Upper lobe of left lung (tissue), 6 donors: ENCODE results near the gene MEGF6. TPM values are rescaled to one million over a fixed set of nuclear protein-coding genes. Genes with fewer than 3 reads are reported as not detected.
A peak's percentile ranks its signal among the peaks of the same experiment; 100 is the strongest.

Source experiments
- ATAC-seq, 2 donors: fragments of 200-7000 bp; cut with Tn5 transposase; one replicate each; pipeline ENCODE4 v1.9.1; 2022; ENCODE audit warnings: mild to moderate bottlenecking in 2 of 2, moderate library complexity in 2 of 2; ENCODE audit not compliant: low FRiP score in 2 of 2
- DNase-seq, 2 donors: peaks; one replicate each; pipeline ENCODE4 v3.0.0-alpha.2; 2019 to 2020
- H3K27ac ChIP-seq, 4 donors: fragments of 200-600 bp; sonication (generic); one replicate each; pipeline ENCODE4 v1.5.1; 2016 to 2019
- H3K27me3 ChIP-seq, 4 donors: fragments of 200-600 bp; sonication (generic); one replicate each; pipeline ENCODE4 v1.5.1; 2017 to 2019
- H3K36me3 ChIP-seq, 4 donors: fragments of 200-600 bp; sonication (generic); one replicate each; pipeline ENCODE4 v1.5.1; 2016 to 2019
- H3K4me1 ChIP-seq, 4 donors: fragments of 200-600 bp; sonication (generic); one replicate each; pipeline ENCODE4 v1.5.1; 2018 to 2019
- H3K4me3 ChIP-seq, 4 donors: fragments of 200-600 bp; sonication (generic); one replicate each; pipeline ENCODE4 v1.5.1; 2017 to 2019; ENCODE audit warnings: mild to moderate bottlenecking in 2 of 4, moderate library complexity in 1 of 4
- H3K9me3 ChIP-seq, 4 donors: fragments of 200-600 bp; sonication (generic); one replicate each; pipeline ENCODE4 v1.5.1; 2018 to 2019
- CTCF ChIP-seq, 6 experiments: fragments of 450-650 bp in 4 of 6; fragments of 200-600 bp in 2 of 6; sonication (generic) in 2 of 6; IDR thresholded peaks; one replicate each; pipeline ENCODE4 v1.5.1; 2016 to 2019; ENCODE audit warnings: antibody characterized with exemption in 6 of 6
- EP300 ChIP-seq, 4 donors: sonication (generic); formaldehyde crosslinking; IDR thresholded peaks; one replicate each; pipeline ENCODE4 v1.5.1; 2017; ENCODE audit warnings: antibody characterized with exemption in 4 of 4, control low read depth in 2 of 4
- POLR2A ChIP-seq, 4 donors: fragments of 450-650 bp; IDR thresholded peaks; one replicate each; pipeline ENCODE4 v1.5.1; 2016 to 2017; ENCODE audit warnings: antibody characterized with exemption in 4 of 4, mild to moderate bottlenecking in 2 of 4
- POLR2AphosphoS5 ChIP-seq, 2 donors: sonication (generic); formaldehyde crosslinking; IDR thresholded peaks; one replicate each; pipeline ENCODE4 v1.5.1; 2017; ENCODE audit warnings: antibody characterized with exemption in 2 of 2
- WGBS, 2 donors: methylation state at CpG; one replicate each; pipeline ENCODE4 v1.1.5; 2017 to 2018; 5-methylcytosine and 5-hydroxymethylcytosine counted together
- total RNA-seq, 6 donors: library from RNA; depleted of rRNA in 4 of 6; stranded (reverse); fragments of >200 nt in 4 of 6; gene quantifications; one replicate each; pipeline versions ENCODE4 v1.1.0 to v1.2.1, GENCODE V29; 2016 to 2021
- donor health status: DM: no; HTN: no; CAD: no; lungs with moderate emphysema.
- donor health status: DM: no; HTN: yes; CAD: no; lungs with severe emphysema.

The MEGF6 gene
- total RNA-seq, 6 donors from 2014 or later: 23.8 to 128 (median 83.5) TPM

GRCh38 chr1:3518256-3518655 lies 93.1 kb downstream of the MEGF6 start:
- WGBS, 2 donors: 88 to 94% methylated on average over 8 to 12 of the region's 12 CpGs
- Histone ChIP-seq H3K4me3 (no peak overlapping the region), H3K27me3 (no peaks in the 10 kb centered on the region), H3K27ac (no peak overlapping the region), H3K36me3 (peaks cover 0 to 18% (median 9%) of the 10 kb centered on the region in 4 donors), H3K4me1 (no peaks in the 10 kb centered on the region), H3K9me3 (no peaks in the 10 kb centered on the region)
- peak; percentile 46 to 71 (median 56) for TF ChIP-seq CTCF (IDR thresholded peaks at IDR 0.05)
- no peak for TF ChIP-seq POLR2AphosphoS5 (IDR thresholded peaks at IDR 0.05)
- TF ChIP-seq POLR2A (IDR thresholded peaks at IDR 0.05): no peak
- TF ChIP-seq EP300 (IDR thresholded peaks at IDR 0.05): no peak
- no peak for DNase-seq
- no peak for ATAC-seq

GRCh38 chr1:3516911-3517675 lies 94.2 kb downstream of the MEGF6 start:
- no peaks in the 10 kb centered on the region for H3K9me3 ChIP-seq
- H3K4me3 ChIP-seq: no peak overlapping the region
- peaks cover 0 to 18% (median 8%) of the 10 kb centered on the region in 4 donors for H3K36me3 ChIP-seq
- no peak overlapping the region for H3K27ac ChIP-seq
- TF ChIP-seq EP300 (IDR thresholded peaks at IDR 0.05): no peak
- no peak for TF ChIP-seq POLR2A (IDR thresholded peaks at IDR 0.05)
- TF ChIP-seq CTCF (IDR thresholded peaks at IDR 0.05): no peak
- TF ChIP-seq POLR2AphosphoS5 (IDR thresholded peaks at IDR 0.05): no peak
- 85 to 88% methylated on average over 6 to 25 of the region's 27 CpGs for WGBS, 2 donors
- no peaks in the 10 kb centered on the region for H3K4me1 ChIP-seq
- no peaks in the 10 kb centered on the region for H3K27me3 ChIP-seq
- ATAC-seq: no peak
- DNase-seq: no peak

- H3K9me3 ChIP-seq: no peaks in the 10 kb centered on the region
- no peak overlapping the region for H3K4me3 ChIP-seq
- TF ChIP-seq POLR2AphosphoS5 (IDR thresholded peaks at IDR 0.05) (no peak), POLR2A (IDR thresholded peaks at IDR 0.05) (no peak), EP300 (IDR thresholded peaks at IDR 0.05) (no peak), CTCF (IDR thresholded peaks at IDR 0.05) (no peak)
- H3K27ac ChIP-seq: no peak overlapping the region
- H3K27me3 ChIP-seq: no peaks in the 10 kb centered on the region
- no peaks in the 10 kb centered on the region for H3K4me1 ChIP-seq
- H3K36me3 ChIP-seq: peaks cover 0 to 18% (median 5%) of the 10 kb centered on the region in 4 donors
- ATAC-seq: no peak
- DNase-seq: no peak
- 60 to 71% methylated on average over 2 to 15 of the region's 15 CpGs for WGBS, 2 donors
Observed at GRCh38 chr1:3516481-3516869, 94.8 kb downstream of the MEGF6 start.

- TF ChIP-seq POLR2AphosphoS5 (IDR thresholded peaks at IDR 0.05) (no peak), EP300 (IDR thresholded peaks at IDR 0.05) (no peak), POLR2A (IDR thresholded peaks at IDR 0.05) (no peak), CTCF (IDR thresholded peaks at IDR 0.05) (no peak)
- ATAC-seq (no peak), DNase-seq (no peak)
- Histone ChIP-seq H3K27ac (no peak overlapping the region), H3K9me3 (no peaks in the 10 kb centered on the region), H3K36me3 (peaks cover 0 to 15% (median 5%) of the 10 kb centered on the region in 4 donors), H3K4me1 (no peaks in the 10 kb centered on the region), H3K27me3 (no peaks in the 10 kb centered on the region), H3K4me3 (no peak overlapping the region)
- 70% methylated on average over 9 to 18 of the region's 19 CpGs for WGBS, 2 donors
Observed at GRCh38 chr1:3515774-3516480, 95.4 kb downstream of the MEGF6 start.
